PFSK-1 (cell line): ENCODE data around the gene AGFG2.
A peak's percentile ranks its signal among the peaks of the same experiment; 100 is the strongest.

ENCODE experiments used
- FOXP2 ChIP-seq: optimal IDR thresholded peaks from 2 replicates; pipeline ENCODE3; 2011; ENCODE audit warnings: borderline replicate concordance, control low read depth, inconsistent platforms; ENCODE audit not compliant: insufficient read depth; ENCODE audit errors: extremely low read length, extremely low read depth
- POLR2AphosphoS5 ChIP-seq: IDR thresholded peaks from 2 replicates; pipeline ENCODE4 v1.6.1; 2012; ENCODE audit warnings: low read depth, mild to moderate bottlenecking, control low read depth, low read length, moderate library complexity
- SIN3A ChIP-seq: IDR thresholded peaks from 2 replicates; pipeline ENCODE4 v1.6.1; 2012; ENCODE audit warnings: mild to moderate bottlenecking, low read length, moderate library complexity, borderline replicate concordance; ENCODE audit not compliant: insufficient read depth
- TAF1 ChIP-seq: IDR thresholded peaks from 2 replicates; pipeline ENCODE4 v1.6.1; 2012; ENCODE audit warnings: low read length, control low read depth, borderline replicate concordance; ENCODE audit not compliant: insufficient read depth
- TF ChIP-seq, protein P1 (sequence below), 2 experiments: IDR thresholded peaks; 2 replicates each; pipeline versions ENCODE4 v1.6.1 to v1.8.0; 2011 to 2012; ENCODE audit warnings: low read depth in 2 of 2, low read length in 2 of 2, control low read depth in 1 of 2, inconsistent platforms in 1 of 2, mild to moderate bottlenecking in 1 of 2, moderate library complexity in 1 of 2; ENCODE audit not compliant: insufficient read depth in 1 of 2

AGFG2 gene

DNA sequence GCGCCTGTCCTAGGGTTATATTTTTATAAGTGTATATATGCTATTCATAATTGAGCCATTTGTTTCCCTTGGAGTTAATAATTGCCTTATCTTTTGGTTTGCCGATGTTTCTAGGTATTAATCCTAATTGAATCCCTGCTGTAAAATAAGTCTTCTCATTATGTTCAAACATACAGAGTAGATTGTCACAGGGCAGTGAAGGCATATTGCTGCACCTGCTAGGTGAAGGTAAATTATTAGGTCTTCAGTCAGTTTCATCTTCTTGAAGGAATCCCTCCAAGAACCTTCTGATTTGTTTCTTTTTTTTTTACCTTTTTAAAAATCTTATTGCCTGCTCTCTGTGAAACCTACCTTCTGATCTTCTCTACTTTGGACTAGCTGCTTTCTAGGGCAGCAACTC lies 17.9 kb upstream of the AGFG2 start:
- TF ChIP-seq POLR2AphosphoS5 = no peak
- no peak for TF ChIP-seq FOXP2

DNA sequence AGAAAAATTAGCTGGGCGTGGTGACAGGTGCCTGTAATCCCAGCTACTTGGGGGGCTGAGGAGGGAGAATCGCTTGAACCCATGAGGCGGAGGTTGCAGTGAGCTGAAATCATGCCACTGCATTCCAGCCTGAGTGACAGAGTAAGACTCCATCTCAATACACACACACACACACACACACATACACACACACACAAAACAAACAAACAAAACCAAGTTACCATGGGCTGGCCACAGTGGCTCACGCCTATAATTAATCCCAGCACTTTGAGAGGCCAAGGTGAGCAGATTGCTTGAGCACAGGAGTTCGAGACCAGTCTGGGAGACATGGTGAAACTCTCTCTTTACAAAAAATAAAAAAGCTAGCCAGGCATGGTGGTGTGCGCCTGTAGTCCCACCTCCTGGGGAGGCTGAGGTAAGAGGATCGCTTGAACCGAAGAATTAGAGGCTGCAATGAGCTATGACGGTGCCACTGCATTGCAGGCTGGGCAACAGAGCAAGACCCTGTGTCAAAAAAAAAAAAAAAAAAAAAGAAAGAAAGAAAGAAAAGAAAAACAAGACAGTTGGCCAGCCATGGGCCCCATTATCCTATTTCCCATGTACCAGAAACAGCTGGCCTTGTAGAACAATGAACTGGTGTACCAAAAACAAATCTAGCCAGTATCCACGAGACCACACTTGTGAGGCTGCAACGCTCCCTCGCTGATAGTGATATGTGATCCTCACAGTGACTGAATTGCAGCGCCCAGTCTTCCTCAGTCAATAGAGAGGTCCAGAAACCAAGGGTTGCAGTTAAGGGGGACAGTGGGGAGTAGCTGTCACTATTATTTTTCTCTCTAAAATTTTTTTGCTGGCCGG lies 6.6 kb upstream of the AGFG2 start:
- no peak for TF ChIP-seq POLR2AphosphoS5
- TF ChIP-seq TAF1 = no peak
- TF ChIP-seq, protein P1, sequence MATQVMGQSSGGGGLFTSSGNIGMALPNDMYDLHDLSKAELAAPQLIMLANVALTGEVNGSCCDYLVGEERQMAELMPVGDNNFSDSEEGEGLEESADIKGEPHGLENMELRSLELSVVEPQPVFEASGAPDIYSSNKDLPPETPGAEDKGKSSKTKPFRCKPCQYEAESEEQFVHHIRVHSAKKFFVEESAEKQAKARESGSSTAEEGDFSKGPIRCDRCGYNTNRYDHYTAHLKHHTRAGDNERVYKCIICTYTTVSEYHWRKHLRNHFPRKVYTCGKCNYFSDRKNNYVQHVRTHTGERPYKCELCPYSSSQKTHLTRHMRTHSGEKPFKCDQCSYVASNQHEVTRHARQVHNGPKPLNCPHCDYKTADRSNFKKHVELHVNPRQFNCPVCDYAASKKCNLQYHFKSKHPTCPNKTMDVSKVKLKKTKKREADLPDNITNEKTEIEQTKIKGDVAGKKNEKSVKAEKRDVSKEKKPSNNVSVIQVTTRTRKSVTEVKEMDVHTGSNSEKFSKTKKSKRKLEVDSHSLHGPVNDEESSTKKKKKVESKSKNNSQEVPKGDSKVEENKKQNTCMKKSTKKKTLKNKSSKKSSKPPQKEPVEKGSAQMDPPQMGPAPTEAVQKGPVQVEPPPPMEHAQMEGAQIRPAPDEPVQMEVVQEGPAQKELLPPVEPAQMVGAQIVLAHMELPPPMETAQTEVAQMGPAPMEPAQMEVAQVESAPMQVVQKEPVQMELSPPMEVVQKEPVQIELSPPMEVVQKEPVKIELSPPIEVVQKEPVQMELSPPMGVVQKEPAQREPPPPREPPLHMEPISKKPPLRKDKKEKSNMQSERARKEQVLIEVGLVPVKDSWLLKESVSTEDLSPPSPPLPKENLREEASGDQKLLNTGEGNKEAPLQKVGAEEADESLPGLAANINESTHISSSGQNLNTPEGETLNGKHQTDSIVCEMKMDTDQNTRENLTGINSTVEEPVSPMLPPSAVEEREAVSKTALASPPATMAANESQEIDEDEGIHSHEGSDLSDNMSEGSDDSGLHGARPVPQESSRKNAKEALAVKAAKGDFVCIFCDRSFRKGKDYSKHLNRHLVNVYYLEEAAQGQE (IDR thresholded peaks at IDR 0.05; ENCODE audit: insufficient read depth in 1 of 2, low read depth in 2 of 2, low read length in 2 of 2) = no peak
- no peak for TF ChIP-seq FOXP2
- no peak for TF ChIP-seq SIN3A

DNA sequence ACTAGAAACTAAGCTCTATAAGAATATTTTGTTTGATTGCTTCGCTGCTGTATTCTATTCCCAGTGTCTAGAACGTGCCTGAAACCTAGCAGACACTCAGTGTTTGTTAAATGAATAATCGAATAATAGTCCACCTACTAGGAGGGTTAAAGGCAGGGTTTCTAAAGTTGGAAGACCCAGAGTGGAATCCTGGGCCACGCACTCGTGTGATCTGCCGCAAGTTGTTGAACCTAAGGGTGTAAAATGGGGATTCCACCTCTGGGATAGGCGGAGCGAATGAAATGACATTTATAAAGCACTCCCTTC lies 702 bp upstream of the AGFG2 start:
- TF ChIP-seq POLR2AphosphoS5 = peak; percentile 32; the same call in 1 of the 2 replicates
- no peak for TF ChIP-seq FOXP2

DNA sequence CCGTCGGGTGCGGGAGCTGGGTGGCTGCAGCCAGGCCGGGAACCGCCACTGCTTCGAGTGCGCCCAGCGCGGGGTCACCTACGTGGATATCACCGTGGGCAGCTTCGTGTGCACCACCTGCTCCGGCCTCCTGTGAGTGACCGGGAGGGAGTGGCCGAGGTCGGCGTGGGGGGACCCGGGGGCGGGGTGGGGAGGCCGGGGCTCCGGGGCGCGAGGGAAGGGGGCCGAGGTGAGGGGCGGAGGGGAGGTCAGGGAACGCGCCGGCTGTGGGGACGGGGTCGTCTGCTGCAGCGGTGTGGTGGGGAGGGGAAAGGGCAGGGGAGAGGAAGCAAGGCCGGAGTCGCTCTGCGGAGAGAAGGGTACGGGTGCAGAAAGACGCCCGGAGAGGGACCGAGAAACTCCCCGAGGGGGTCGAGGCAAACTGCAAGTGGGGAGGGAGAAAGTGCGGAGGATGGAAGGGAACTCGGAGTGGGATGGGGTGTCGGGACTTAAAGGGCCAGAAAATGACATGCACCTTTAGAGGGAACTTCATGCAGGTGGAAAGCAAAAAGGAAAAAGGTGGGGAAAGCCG lies 518 bp downstream of the AGFG2 start:
- TF ChIP-seq TAF1 (no peak), SIN3A (no peak), FOXP2 (no peak), POLR2AphosphoS5 (no peak)
- TF ChIP-seq, protein P1 (IDR thresholded peaks at IDR 0.05; ENCODE audit: insufficient read depth in 1 of 2, low read depth in 2 of 2, low read length in 2 of 2) = no peak

DNA sequence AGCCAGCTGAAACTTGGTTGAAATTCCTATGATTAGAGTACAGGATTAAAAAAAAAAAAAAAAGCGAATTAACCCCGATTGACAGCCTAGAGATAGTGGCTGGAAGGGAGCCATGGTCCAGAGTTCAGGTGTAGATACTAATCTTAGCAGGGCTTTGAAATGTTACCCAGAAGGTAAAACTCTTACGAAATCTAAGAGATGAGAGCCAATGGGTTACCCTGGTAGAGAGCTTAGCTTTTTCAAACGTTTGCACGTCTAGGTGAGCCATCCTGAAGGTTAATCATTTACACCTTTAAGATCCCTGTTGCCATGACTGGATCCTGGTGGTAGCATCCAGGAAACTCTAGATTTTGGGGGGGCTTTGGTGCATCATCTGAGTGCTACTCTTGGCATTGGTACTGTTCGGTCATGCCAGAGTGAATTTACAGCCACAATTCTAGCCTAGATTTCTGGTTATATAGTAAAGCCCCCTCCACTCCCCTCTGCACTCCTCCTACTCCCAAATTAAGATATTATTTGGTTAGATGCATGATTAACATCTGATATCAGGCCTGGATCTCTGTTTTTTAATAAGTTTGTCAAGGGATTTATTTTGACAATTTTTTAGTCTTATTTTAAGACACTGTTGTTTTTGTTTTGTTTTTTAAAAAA lies 1.2 kb downstream of the AGFG2 start:
- TF ChIP-seq, protein P1 (IDR thresholded peaks at IDR 0.05; ENCODE audit: insufficient read depth in 1 of 2, low read depth in 2 of 2, low read length in 2 of 2) = no peak
- TF ChIP-seq POLR2AphosphoS5 (no peak), FOXP2 (no peak), SIN3A (no peak), TAF1 (no peak)

DNA sequence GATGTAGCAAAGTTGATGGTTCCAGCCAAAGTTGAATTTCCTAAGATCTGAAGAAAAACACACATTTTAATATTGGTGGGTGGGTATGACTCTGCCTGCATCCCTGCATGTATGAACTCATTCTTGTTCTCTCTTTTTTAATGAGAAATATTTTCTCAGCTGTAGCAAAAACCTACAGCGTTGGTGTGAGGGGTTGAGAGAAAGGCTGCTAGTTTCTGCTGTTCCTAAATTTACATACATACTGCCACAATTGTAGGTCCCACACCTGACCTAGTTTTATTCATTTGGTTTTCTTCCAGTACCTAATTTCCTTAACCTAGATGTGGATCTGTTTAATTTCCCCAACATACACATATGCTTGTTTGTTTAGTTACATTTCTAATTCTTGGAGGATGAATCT lies 4.6 kb downstream of the AGFG2 start:
- TF ChIP-seq FOXP2 = no peak
- no peak for TF ChIP-seq SIN3A
- TF ChIP-seq POLR2AphosphoS5 = no peak
- TF ChIP-seq, protein P1 (IDR thresholded peaks at IDR 0.05; ENCODE audit: insufficient read depth in 1 of 2, low read depth in 2 of 2, low read length in 2 of 2) = no peak
- no peak for TF ChIP-seq TAF1
